ENCODE data around the gene PLCB3. TPM values are rescaled to one million over a fixed set of nuclear protein-coding genes. Genes with fewer than 3 reads are reported as not detected.
A peak's percentile ranks its signal among the peaks of the same experiment; 100 is the strongest.

PLCB3 gene
- polyA plus RNA-seq, 1 donor from 2014 or later = 2.1 TPM

DNA sequence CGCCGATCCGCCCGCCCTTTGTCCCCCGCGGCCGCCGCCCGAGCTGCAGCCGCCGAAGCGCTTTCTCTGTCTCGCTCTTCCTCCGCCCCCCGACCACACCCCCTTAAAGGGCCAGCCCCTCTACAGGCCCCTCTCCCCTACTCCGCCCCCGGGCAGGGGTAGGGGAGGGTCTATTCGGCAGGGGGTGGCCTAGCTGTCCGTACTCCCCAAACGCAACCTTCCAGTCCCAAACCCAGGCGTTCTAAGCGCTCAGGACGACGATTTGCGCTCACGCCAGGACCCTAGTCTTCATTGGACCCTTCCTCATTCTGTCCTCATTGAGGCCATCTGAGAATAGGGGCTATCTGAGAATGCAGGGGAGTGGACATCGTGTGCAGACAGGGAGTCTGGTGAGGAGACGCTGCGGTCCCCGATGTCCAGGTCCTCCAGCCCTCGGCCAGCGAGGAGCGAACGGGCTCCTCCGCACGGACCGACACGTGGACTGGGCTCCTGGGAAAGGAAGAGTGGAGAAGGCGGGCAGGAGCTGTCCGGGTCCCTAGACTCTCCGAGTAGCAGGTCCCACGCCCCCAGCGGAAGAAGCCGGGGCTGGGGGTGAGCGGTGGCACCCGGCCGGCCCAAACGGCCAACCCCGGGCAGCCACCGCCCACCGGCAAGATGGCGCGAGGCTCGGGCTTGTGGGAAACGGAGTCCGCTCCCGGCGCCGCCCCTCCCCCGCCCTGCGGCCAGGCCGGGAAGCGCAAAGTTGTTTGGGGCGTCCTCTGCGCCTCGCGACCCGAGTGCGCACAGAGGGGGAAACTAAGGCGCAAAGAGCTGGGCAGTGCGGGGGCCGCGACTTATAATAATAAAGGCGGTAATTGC, 4.2 kb upstream of the PLCB3 start, which contains the start of gene PPP1R14B:
Gene PPP1R14B (minus strand): TSS at position 73 of the 858 bp plus-strand sequence. CDS start 270 bp downstream, outside the sequence.
- peak within 1 kb of the TSS; percentile 99 for H3K4me3 ChIP-seq (ENCODE audit: low read length)
- no peaks in the 10 kb centered on the region for H3F3A ChIP-seq (ENCODE audit: insufficient read depth, low read length, poor library complexity, severe bottlenecking)
- no peaks in the 10 kb centered on the region for H4K20me1 ChIP-seq (ENCODE audit: insufficient read depth)
- peaks cover 13% of the 10 kb centered on the region for H3K79me2 ChIP-seq (replicated peaks; ENCODE audit: insufficient read depth, low read length)
- peak within 1 kb of the TSS; percentile 49 for H2AFZ ChIP-seq (ENCODE audit: low read depth, low read length)
- H3K9ac ChIP-seq (ENCODE audit: low read length) = peak within 1 kb of the TSS; percentile 85
- peaks cover 8% of the 10 kb centered on the region for H3K27me3 ChIP-seq (ENCODE audit: insufficient read depth, low read depth, low read length)
- no peaks in the 10 kb centered on the region for H3K9me3 ChIP-seq (ENCODE audit: low read length)
- TF ChIP-seq, protein P1, sequence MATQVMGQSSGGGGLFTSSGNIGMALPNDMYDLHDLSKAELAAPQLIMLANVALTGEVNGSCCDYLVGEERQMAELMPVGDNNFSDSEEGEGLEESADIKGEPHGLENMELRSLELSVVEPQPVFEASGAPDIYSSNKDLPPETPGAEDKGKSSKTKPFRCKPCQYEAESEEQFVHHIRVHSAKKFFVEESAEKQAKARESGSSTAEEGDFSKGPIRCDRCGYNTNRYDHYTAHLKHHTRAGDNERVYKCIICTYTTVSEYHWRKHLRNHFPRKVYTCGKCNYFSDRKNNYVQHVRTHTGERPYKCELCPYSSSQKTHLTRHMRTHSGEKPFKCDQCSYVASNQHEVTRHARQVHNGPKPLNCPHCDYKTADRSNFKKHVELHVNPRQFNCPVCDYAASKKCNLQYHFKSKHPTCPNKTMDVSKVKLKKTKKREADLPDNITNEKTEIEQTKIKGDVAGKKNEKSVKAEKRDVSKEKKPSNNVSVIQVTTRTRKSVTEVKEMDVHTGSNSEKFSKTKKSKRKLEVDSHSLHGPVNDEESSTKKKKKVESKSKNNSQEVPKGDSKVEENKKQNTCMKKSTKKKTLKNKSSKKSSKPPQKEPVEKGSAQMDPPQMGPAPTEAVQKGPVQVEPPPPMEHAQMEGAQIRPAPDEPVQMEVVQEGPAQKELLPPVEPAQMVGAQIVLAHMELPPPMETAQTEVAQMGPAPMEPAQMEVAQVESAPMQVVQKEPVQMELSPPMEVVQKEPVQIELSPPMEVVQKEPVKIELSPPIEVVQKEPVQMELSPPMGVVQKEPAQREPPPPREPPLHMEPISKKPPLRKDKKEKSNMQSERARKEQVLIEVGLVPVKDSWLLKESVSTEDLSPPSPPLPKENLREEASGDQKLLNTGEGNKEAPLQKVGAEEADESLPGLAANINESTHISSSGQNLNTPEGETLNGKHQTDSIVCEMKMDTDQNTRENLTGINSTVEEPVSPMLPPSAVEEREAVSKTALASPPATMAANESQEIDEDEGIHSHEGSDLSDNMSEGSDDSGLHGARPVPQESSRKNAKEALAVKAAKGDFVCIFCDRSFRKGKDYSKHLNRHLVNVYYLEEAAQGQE (IDR thresholded peaks at IDR 0.05; ENCODE audit: borderline replicate concordance) = peak; percentile 19
- TF ChIP-seq, protein P2, sequence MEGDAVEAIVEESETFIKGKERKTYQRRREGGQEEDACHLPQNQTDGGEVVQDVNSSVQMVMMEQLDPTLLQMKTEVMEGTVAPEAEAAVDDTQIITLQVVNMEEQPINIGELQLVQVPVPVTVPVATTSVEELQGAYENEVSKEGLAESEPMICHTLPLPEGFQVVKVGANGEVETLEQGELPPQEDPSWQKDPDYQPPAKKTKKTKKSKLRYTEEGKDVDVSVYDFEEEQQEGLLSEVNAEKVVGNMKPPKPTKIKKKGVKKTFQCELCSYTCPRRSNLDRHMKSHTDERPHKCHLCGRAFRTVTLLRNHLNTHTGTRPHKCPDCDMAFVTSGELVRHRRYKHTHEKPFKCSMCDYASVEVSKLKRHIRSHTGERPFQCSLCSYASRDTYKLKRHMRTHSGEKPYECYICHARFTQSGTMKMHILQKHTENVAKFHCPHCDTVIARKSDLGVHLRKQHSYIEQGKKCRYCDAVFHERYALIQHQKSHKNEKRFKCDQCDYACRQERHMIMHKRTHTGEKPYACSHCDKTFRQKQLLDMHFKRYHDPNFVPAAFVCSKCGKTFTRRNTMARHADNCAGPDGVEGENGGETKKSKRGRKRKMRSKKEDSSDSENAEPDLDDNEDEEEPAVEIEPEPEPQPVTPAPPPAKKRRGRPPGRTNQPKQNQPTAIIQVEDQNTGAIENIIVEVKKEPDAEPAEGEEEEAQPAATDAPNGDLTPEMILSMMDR (IDR thresholded peaks at IDR 0.05; ENCODE audit: poor library complexity, severe bottlenecking) = peak; percentile 51
- TF ChIP-seq POLR2AphosphoS5 (IDR thresholded peaks at IDR 0.05) = peak; percentile 69
- TF ChIP-seq MXI1 (conservative IDR thresholded peaks at IDR 0.05; ENCODE audit: poor library complexity, severe bottlenecking) = peak; percentile 94
- TF ChIP-seq EP300 (conservative IDR thresholded peaks at IDR 0.05; ENCODE audit: poor library complexity, severe bottlenecking) = no peak
- TF ChIP-seq RAD21 (conservative IDR thresholded peaks at IDR 0.05) = no peak
- TF ChIP-seq TAF1 (IDR thresholded peaks at IDR 0.05; ENCODE audit: low read depth) = peak; percentile 29
- peak within 1 kb of the TSS; percentile 81 for H3K27ac ChIP-seq (ENCODE audit: low read length)
- no peaks in the 10 kb centered on the region for H3K9me2 ChIP-seq (ENCODE audit: insufficient read depth, low read length)
- peak within 1 kb of the TSS; percentile 89 for H3K4me2 ChIP-seq (ENCODE audit: low read length)
- H3K36me3 ChIP-seq (ENCODE audit: insufficient read depth, low read length) = no peaks in the 10 kb centered on the region

DNA sequence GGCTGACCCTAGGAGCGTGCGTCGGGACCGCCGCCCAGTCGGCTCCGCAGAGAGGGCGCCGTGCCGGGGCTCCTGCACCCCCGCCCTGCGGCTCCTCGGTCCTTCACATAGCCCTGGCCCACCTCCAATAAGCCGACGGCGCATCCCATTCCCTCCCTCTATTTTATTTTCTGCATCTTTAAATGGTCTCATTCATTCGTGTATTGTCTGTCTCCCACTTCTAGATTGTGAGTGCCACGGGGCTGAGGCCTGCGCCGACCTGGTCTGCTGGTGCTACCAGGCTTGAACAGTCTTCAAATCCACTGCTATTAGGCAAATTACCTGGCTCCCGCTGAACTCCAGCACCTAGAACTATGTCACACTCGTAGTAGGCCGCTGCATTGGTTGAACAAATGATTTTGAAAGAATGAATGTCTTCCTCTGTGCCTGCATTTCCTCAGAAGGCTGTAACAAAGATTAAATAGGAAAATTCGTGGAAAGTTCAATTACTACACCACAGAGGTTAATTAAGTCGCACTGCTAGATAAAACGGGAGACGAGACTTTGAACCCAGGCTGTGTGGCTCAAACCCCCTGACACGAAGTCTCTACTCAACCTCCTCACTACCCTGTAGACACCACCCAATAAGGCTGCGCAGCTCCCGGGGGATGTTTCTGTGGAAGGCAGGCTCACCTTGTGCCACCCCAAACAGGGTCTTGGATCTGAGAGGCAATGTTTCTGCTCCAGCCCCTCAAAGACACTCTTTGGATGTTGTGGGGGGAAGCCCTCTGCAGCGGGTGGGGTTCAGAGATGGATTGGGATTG, 3.4 kb upstream of the PLCB3 start:
- Histone ChIP-seq H3K4me3 (ENCODE audit: low read length) (peak overlapping the region; percentile 84), H3K9me2 (ENCODE audit: insufficient read depth, low read length) (no peaks in the 10 kb centered on the region), H3K9me3 (ENCODE audit: low read length) (no peaks in the 10 kb centered on the region), H3K79me2 (replicated peaks; ENCODE audit: insufficient read depth, low read length) (peaks cover 13% of the 10 kb centered on the region), H3K27me3 (ENCODE audit: insufficient read depth, low read depth, low read length) (peaks cover 8% of the 10 kb centered on the region), H4K20me1 (ENCODE audit: insufficient read depth) (no peaks in the 10 kb centered on the region), H3K36me3 (ENCODE audit: insufficient read depth, low read length) (no peaks in the 10 kb centered on the region), H3K9ac (ENCODE audit: low read length) (peak overlapping the region; percentile 85), H3K27ac (ENCODE audit: low read length) (no peak overlapping the region), H3F3A (ENCODE audit: insufficient read depth, low read length, poor library complexity, severe bottlenecking) (no peaks in the 10 kb centered on the region), H2AFZ (ENCODE audit: low read depth, low read length) (no peak overlapping the region), H3K4me2 (ENCODE audit: low read length) (no peak overlapping the region)
- TF ChIP-seq EZH2 (IDR thresholded peaks at IDR 0.05; ENCODE audit: borderline replicate concordance, insufficient read depth, low read length, poor library complexity, severe bottlenecking) = no peak
- TF ChIP-seq TAF1 (IDR thresholded peaks at IDR 0.05; ENCODE audit: low read depth) = peak; percentile 14
- no peak for TF ChIP-seq SMC3 (conservative IDR thresholded peaks at IDR 0.05; ENCODE audit: poor library complexity)
- no peak for TF ChIP-seq EP300 (conservative IDR thresholded peaks at IDR 0.05; ENCODE audit: poor library complexity, severe bottlenecking)
- TF ChIP-seq MXI1 (conservative IDR thresholded peaks at IDR 0.05; ENCODE audit: poor library complexity, severe bottlenecking) = no peak
- TF ChIP-seq, protein P2 (IDR thresholded peaks at IDR 0.05; ENCODE audit: poor library complexity, severe bottlenecking) = no peak
- TF ChIP-seq, protein P1 (IDR thresholded peaks at IDR 0.05; ENCODE audit: borderline replicate concordance) = no peak
